ENCODE data around the gene WDFY4.

Gene WDFY4

GRCh38 chr10:48797830-48798229, 113.2 kb downstream of the WDFY4 start:
- no peak for DNase-seq

DNA sequence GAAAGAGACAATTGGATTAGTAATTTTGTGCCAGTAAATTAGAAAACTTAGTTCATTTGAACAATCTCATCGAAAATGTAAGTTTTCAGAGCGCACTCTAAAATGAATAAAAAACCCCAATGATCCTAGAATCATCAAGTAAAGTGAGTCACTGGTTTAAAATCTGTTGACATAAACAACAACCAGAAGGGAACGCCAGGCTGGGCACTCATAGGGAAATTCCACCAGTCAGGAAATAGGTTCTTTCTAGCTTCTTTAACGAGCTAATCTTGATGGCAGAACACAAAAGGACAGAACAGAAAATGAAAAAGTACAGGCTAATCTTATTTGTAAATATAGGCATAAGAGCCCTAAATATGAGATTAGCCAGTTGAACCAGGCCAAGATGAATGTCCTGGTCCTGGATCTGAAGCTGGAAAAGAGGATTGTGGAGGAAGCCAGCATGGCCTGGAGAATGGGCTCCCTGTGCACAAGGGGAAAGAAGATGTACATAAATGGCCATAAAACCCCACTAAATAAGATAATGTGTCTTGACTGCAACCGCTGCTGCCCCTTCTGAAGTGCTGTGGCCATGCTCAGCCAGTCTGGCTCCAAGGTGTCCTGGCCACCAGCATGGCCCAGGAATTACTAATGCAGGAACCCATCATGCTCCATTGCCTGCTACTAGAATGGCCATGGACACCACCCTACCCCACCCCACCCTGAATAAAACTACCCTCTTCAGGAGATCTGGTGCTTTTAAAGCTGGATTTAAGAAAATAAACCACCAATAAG, 114.0 kb downstream of the WDFY4 start:
- DNase-seq, result no peak

DNA sequence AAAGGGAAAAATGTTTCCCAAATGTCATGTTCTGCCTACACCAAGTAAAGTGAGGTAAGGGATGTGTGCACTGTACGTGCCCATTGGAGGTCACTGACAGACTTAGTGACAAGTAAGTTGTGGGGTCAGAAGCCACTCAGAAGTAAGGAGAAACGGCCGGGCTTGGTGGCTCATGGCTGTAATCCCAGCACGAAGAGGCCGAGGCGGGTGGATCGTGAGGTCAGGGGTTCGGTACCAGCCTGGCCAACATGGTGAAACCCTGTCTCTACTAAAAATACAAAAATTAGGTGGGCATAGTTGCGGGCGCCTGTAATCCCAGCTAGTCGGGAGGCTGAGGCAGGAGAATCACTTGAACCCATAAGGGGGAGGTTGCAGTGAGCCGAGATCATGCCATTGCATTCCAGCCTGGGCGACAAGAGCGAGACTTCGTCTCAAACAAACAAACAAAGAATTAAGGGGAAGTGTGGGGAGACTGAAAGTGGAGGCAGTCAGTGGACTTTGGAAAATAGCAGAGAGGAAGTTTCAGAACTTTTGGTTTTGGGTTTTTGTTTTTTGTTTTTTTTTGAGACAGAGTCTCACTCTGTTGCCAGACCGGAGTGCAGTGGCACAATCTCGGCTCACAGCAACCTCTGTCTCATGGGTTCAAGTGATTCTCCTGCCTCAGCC, 114.8 kb downstream of the WDFY4 start:
- no peak for DNase-seq

DNA sequence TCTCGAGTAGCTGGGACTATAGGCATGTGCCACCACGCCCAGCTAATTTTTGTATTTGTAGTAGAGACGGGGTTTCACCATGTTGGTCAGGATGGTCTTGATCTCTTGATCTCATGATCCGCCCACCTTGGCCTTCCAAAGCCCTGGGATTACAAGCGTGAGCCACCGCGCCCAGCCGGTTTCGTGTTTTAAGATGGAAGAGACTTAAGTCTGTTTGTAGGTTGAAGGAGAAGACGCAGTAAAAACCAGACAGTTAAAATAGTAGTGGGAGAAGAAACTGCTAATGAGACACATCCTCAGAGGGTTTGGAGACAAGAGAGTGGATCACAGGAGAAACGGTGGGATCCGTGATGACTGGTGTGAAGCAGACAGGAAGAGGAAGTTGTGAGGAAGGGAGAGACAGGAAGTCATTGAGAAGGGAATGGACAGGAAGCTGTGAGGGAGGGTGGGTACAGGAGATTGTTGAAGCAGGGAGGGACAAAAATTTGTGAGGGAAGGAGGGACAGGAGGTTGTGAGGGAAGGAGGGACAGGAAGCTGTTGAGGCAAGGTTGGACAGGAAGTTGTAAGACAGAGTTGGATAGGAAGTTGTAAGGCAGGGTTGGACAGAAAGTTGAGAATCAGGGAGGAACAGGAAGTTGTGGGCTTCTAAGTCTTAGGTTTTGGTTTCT, 115.5 kb downstream of the WDFY4 start:
- no peak for DNase-seq

DNA sequence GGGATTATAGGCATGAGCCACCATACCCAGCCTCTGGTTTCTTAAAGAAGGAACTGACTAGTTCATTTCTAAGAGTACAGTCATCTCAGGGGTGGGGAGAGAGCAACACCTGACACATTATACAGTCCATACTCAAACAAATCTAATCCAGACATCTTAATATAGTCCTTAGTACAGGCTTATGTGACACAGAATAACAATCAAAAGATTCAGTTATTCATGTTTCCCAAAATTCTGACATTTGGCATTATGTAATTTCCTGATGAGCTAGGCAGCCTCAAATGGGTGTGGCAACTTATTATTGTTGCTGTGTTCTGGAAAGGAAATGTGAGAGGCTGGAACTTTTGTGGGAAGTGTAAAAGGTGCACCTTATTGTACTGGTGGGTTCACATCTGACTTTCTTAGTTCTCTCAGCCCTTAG, 116.3 kb downstream of the WDFY4 start:
- no peak for DNase-seq

DNA sequence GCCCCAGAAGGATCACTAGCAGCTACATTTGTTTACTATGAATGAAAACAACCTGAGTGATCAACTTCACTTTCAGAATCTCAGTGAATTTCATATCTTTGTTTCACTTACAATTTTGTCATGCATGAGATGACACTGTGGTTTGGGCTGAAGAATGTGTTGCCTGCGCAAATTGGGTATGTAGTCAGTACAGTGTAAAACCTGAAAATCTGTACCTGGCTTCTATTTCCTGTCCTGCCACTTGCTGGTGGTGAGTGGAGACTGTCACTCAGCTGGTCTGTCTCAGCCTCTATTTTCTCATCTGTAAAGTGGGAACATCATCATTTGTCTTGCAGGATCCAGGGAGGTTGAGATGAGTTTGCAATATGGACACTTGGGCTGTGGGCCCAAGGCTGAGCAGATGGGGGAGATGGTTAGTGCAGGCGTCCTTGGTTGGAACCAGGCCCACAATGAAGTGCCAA, 118.0 kb downstream of the WDFY4 start:
- no peak for DNase-seq

DNA sequence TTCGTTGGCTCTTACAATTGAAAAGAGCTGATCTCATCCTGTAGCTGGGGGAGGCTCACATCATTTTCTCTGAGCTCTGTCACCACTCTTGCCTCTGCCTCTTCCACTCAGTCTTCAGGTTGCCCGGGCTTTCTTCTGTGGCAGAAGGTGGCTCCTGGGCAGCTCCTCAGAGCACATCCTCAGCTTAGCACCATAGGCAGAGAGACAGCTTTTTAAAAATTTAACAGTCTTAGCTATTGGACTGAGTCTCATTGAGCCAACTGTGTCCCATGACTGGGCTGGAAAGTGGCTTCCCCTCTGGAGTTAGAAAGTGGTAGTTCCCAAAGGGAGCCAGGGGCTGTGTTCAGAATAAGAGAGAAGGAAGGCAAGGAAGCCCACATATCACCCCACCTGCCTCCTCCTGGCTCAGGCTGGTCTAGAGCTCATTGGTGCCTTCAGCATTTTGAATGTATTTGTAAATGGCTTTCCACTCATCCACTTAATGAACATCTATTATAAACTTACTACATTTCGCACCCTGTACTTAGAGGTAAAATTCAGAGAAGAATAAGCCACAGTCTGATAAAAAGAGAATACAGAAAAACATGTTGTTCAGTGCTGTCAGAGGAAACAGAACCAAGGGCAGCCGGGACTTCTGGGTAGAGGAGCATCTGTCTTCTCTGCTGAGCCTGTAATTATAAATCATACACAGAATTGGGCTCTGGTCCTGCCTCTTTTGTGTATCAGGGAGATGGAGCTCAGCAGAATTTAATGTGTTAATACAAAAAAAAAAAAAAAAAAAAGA, 119.3 kb downstream of the WDFY4 start:
- no peak for DNase-seq

DNA sequence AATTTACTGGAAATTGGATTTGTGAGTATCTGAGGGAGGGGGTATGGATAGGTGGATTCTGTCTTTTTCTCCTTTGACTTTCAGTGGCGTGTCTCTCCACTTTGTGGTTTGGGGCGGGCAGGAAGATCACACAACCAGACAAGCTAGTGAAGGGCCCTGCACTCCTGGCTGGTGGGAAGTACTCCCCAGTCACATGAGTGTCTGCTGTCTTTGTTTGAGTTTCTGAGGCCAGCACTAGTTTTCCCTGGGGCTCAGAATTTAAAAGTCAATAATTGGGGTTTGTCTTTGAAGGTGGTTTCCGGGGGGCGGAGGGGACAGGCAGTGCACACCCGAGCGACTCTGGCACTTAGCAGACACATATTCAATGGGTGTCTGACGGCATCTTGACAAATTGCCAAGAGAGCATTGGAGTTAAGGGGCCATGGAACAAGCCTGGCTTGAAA, 120.1 kb downstream of the WDFY4 start:
- peak; percentile 46 for DNase-seq

DNA sequence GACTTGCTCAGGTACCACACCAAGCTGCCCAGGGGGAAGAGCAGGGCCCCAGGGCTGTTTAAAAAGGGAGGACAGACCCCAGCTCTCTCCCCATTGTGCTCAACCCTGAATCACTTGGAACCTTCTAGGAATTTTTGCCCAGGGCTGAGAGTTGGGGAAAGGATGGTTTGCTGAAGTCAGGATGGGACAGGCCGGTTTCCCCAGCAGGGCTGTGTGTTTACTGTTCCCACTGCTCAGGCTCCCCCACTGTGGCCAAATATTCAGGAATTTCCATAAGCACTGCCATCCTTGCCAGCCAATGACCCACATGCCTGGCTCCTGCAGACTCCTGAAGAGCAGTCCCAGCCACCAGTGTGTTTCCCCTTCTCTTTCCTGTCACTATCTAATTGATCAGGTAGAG, 120.7 kb downstream of the WDFY4 start:
- peak; percentile 46 for DNase-seq

- DNase-seq, result peak; percentile 87
Observed at GRCh38 chr10:48805848-48806247, 121.2 kb downstream of the WDFY4 start.

DNA sequence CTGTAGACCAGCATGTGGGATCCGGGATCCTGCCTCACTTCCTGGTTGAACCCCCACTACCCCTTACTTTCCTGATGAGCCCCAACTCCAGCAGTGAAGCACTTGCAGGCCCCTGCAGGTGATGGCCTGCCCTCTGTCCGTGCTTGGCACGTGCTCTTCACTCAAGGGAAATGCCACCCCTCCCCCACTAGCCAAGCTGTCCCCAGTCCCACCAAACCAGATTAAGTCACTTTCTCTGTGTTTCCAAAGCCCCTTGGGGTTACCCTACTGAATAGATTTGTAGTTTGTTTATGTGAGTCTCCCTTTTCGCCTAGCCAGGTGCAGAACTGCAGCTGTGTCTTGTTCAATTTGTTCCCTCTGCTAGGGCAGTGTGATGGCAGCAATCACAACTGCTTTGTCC, 121.7 kb downstream of the WDFY4 start:
- DNase-seq, result no peak

GRCh38 chr10:48807791-48808470, 123.3 kb downstream of the WDFY4 start:
- DNase-seq, result peak; percentile 70

- no peak for DNase-seq
Observed at GRCh38 chr10:48809261-48809660, 124.6 kb downstream of the WDFY4 start.

DNA sequence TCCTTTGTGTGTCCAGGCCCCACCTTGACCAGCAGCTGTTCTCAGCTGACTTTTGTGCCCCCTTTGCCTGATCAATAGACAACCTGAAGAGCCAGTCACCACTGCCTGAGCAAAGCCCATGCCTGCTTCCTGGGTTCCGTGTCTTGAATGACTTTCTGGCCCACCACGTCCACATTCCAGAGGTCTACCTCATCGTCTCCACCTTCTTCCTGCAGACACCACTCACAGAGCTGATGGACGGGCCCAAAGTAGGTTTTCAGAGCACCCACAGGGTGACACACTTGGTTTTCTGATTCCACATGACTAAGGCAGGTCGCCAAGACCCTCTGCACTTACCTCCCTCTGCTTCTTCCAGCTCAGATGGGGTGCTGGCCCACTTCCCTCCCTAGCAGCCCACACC, 126.8 kb downstream of the WDFY4 start:
- DNase-seq, result no peak

DNA sequence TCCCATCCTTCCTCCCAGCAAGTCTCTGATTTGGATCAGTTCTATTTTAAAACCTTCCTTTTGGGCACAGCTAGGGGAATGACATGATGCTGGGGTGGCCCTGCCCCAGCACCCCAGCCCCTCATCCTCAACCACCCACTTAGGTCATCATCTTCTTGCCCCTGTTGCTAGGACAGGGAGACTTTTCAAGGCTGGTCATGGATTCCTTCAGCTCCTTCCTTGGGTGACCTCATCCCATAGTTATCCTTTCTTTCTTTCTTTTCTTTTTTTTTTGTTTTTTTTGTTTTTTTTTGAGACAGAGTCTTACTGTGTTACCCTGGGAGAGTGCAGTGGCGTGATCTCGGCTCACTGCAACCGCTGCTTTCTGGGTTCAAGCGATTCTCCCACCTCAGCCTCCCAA, 127.2 kb downstream of the WDFY4 start:
- DNase-seq, result no peak

GRCh38 chr10:48813291-48813690, 128.6 kb downstream of the WDFY4 start:
- no peak for DNase-seq

- DNase-seq, result no peak
Observed at GRCh38 chr10:48813825-48814224, 129.2 kb downstream of the WDFY4 start.

GRCh38 chr10:48814933-48815332, 130.3 kb downstream of the WDFY4 start:
- no peak for DNase-seq

DNA sequence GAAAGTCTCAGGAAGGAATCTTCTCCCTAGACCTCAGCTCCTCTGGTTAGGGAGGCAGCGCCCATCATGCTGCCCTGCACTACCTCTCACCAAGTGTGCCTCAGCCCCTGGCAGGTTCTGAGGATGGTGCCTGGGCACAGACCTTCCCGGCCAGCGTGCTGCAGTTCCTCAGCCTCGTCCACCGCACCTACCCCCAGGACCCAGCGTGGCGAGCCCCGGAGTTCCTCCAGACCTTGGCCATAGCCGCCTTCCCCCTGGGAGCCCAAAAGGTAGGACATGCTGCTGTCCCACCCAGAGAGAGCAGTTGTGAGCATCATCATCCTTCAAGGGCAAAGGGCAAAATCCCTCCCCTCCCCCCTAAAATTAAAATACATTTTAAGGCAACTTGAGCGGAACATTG, 132.5 kb downstream of the WDFY4 start:
- no peak for DNase-seq

DNA sequence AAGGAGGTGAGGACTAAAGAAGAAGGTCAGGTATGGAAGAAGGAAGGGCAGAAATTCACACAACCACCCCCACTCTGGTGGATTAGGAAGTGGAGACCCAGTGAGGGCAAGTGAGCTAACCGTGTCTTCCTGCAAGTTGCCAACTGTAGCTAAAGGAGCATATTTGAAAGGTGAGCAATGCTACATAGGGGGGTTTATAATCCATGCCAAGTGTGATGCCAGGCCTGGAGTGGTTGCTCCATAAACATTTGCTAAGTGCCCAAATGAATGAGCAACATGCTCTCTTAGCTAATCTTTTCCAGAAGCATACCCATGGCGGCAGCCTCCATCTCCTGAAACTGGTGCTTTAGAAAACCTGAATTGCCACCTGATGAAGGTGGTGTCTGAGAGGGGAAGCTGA, 133.4 kb downstream of the WDFY4 start:
- no peak for DNase-seq

DNA sequence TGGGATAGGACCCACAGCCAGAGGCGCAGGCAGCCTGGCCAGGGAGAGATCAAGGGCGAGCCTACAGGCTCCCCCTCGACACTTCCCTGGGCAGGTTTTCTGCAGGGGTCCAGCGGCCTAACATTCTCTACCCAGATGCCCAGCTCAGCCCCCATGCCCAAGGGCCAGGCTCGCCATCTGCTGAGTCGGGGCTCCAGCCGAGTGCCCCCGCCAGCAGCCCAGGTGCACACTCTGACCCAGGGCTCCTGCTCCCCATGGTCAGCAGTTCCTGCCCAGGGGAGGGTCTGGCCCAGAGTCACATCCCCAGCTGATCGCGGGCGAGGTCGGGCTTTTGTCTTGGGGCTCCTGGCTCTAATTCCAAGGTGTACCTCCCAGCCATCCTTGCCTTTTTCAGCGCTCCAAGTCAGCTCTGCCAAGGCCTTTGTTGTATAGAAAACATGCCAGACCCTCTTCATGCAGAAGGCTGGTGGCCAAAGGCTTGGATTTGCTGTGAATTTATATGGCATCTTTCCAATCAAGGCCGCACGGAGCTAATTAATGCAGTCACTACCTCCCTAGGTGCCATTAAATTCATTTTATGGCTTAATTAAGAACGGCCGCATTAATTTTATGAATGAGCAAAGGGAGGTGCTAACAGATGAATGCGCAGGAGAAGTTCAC, 134.3 kb downstream of the WDFY4 start:
- DNase-seq, result peak; percentile 8

- DNase-seq, result peak; percentile 14
Observed at GRCh38 chr10:48819783-48820182, 135.1 kb downstream of the WDFY4 start.

Measured in femur (tissue), 1 donor.